ENCODE results near the gene MCC.

MCC gene

DNA sequence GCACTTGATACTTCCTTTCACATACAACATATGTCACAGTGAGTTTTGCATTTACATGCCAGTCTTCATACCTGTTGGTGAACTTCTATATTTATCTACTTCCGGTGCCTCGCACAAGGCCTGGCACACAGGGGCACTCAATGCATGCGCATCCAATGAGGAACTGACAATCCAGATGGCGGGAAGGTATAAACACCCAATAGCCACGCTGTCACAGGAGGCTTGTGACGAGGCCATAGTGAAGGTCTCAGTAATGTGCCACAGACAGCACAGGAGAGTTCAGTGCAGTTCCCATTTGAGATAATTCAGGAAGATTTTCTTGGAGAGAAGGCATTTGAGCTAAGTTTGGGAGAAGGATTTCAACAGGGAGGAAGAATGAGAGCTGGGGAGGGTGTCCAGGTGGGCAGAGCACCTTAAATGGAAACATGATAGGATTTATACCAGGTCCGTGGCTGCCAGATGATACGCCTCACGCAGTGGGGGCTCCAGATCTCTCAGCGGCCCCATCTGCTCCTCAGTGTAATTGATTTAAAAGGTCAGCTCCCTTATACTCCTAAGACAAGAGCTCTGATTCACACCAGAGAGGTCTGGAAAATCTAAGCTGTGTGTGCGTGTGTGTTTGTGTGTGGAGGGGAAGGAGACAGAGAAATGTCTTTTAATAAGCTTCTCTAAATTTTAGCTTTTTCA is 305.5 kb downstream of the MCC start:
- TF ChIP-seq GATA2 (IDR thresholded peaks at IDR 0.05; ENCODE audit: low read depth, low read length): no peak
- TF ChIP-seq GATA3 (IDR thresholded peaks at IDR 0.05; ENCODE audit: low read depth, low read length): no peak

DNA sequence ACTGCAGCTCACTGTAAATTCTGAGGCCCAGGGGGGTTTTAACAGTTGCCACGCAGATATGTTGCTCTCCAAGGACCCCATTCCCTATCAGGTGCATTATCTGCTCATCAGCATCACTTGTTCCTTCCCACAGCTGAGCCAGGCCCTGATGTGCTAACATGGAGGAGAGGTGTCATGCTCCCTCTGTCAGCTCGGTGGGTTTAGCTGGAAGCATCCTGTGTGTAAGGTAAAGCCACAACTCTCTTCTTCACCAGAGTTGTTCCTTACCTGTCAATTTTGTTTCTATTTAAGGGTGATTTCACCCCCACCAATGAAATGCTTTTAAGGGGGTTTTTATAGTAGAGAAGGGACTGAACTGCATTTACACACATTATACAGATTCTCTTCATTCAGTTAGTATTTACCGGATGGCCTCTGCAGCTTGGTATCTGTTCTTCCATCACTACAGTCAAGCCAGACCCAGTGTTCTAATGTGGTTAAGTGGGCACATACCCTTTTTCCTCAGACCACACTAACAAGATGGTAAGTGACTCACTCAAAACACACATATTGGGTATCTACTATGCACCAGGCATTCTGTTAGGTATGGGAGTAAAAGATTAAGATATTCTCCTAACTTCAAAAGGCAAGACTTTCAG is 306.3 kb downstream of the MCC start:
- peak; percentile 84 for TF ChIP-seq GATA2 (IDR thresholded peaks at IDR 0.05; ENCODE audit: low read depth, low read length)
- TF ChIP-seq GATA3 (IDR thresholded peaks at IDR 0.05; ENCODE audit: low read depth, low read length): peak; percentile 78

DNA sequence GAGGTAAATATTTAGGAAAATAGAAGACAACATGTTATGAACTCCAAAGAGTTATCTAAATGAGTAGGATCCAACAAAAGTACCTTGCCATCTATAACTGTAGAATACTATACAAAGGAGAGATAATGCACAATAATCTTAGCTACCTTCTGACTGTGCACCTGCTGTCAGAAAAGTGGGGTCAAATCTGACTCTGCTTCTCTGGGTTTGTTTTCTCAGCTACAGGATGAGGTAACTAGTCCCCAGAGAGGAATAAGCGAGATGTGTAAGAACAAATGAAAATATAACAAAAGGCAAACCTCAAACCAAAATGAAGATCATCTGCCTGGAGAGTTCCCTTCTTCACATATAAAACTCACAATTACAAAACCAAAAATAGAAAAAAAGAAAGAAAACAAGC is 306.8 kb downstream of the MCC start:
- TF ChIP-seq GATA2 (IDR thresholded peaks at IDR 0.05; ENCODE audit: low read depth, low read length): no peak
- no peak for TF ChIP-seq GATA3 (IDR thresholded peaks at IDR 0.05; ENCODE audit: low read depth, low read length)

DNA sequence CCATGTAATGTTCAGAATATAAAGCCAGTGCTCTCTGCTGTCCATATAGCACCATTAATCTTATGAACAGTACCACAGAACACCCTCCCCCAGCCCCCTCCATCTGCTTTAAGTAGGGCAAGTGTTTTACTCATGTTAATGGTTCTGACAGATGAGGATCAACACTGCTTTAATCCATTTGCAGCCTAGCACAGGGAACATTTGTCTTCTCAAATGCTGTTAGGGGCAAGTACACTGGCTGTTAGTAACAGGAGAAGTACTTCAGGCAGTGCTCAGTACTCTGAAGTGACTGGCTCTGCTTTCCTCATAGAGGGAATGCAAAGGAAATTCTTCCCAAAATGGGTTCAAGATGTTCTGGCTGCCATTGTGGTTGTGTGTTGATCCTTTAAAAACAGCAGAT is 309.1 kb downstream of the MCC start:
- TF ChIP-seq GATA3 (IDR thresholded peaks at IDR 0.05; ENCODE audit: low read depth, low read length) (no peak), GATA2 (IDR thresholded peaks at IDR 0.05; ENCODE audit: low read depth, low read length) (no peak; the same call in 1 of the 2 replicates)

DNA sequence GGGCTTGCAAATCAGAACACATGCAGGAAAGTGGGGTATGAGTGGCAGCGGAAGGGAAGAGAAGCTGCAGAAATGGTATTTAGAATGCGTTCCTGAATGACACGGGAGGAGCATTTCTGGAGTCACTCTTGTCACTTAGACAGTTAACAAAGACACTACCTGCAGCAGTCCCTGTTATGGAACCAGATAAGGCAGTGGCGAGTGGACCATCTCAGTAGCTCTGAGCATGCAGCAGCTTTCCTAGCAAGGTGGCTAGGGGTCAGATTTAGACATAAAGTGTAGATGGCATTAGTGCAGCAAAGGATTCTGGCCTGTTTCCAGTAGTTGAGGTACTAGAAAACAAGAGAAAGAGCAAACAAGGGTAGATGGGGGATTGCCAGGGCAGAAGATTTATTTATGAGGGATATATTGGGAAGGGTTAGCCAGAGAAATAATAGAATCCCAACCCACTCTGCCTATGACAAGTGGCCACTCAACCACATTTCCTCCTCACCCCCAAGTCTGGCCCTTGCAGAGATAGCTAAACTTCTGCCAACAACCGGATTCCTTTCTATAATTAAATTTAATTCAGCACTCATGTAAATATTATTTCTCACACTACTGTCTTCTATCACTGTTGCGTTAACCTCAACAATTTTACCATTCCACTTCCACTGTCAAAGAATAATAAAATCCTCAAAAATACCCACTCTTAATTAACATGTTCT is 310.0 kb downstream of the MCC start:
- TF ChIP-seq GATA2 (IDR thresholded peaks at IDR 0.05; ENCODE audit: low read depth, low read length): no peak
- no peak for TF ChIP-seq GATA3 (IDR thresholded peaks at IDR 0.05; ENCODE audit: low read depth, low read length)

DNA sequence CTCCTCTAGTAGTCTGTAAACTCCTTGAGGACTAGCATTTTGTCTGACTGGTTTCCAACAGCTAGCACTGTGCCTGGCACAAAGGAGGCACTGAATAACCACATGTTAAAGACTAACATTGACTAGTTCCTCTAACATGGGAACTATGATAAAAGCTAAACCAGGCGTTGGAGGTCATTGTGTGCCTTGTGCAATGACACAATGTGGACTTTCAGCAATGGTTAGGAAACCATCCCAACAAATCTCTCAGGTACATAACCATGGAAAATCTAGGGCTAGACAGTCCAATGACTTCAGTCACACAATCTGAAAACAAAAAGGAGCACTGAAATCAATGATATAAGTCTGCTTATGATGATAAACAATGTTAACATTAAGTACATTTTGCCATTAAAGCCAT is 311.0 kb downstream of the MCC start:
- no peak for TF ChIP-seq GATA3 (IDR thresholded peaks at IDR 0.05; ENCODE audit: low read depth, low read length)
- TF ChIP-seq GATA2 (IDR thresholded peaks at IDR 0.05; ENCODE audit: low read depth, low read length): no peak

DNA sequence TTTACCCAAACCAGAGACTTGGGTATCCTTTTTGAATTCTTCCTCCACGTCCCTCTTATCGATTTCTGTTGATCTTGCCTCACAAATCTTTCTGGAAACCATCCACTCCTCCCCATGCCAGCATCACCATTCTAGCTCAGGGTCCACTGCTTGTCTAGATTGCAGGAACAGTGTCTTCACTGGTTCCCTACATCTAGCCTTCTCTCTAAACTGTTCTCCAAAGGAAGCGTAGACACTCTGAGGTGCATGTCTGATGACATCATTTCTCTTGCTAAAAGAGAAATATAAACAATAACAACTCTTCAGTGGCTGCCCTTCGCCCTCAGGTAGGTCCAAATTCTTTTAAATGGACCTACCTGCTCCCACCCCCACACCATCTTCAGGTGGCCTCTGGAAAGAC is 311.5 kb downstream of the MCC start:
- TF ChIP-seq GATA2 (IDR thresholded peaks at IDR 0.05; ENCODE audit: low read depth, low read length) (no peak), GATA3 (IDR thresholded peaks at IDR 0.05; ENCODE audit: low read depth, low read length) (no peak)

DNA sequence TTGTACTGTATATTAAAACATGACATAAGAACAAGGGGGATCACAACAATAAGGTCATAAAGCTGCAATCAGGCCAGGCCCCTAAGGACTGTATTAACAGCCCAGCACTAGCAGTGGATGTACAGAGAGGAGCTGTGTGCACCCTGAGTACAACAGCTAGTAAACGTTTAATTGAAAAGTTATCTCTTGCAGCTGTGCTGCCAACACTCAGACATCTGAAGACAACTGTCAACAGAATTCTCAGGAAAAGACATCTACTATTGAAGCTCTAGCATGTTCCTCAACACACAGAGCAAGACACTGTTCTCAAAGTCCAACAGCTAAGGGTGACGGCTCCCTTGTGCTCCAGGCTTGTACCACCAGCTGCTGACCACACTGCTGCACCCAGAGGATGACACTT is 312.1 kb downstream of the MCC start:
- no peak for TF ChIP-seq GATA3 (IDR thresholded peaks at IDR 0.05; ENCODE audit: low read depth, low read length)
- TF ChIP-seq GATA2 (IDR thresholded peaks at IDR 0.05; ENCODE audit: low read depth, low read length): no peak

DNA sequence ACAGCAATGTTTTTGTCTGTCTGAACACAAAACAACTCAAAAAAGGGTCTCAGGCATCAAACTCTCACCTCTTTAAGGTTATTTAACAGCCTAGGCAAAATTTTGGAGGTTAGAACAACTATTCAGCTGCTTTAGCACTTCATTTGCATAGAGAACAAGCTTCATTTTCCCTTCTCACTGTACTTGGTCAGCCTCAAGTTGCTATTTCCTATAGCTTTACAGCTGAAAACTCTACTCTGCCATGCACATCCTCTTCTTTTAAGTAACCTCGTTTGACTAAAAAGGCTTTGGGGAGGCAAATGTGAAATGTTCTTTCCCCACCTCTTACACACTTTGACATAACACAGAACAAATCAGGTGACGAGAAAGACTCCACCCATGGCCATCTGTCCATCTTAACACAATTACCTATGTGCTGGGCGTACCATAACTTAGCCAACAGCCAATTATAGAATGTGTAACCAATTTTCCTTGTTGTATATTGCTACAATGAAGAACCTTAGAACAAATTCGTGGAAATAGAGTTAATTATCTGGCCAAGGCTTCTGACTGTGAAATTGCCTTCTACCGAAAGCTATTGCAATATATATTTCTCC is 315.9 kb downstream of the MCC start:
- TF ChIP-seq GATA3 (IDR thresholded peaks at IDR 0.05; ENCODE audit: low read depth, low read length) (no peak), GATA2 (IDR thresholded peaks at IDR 0.05; ENCODE audit: low read depth, low read length) (no peak)

DNA sequence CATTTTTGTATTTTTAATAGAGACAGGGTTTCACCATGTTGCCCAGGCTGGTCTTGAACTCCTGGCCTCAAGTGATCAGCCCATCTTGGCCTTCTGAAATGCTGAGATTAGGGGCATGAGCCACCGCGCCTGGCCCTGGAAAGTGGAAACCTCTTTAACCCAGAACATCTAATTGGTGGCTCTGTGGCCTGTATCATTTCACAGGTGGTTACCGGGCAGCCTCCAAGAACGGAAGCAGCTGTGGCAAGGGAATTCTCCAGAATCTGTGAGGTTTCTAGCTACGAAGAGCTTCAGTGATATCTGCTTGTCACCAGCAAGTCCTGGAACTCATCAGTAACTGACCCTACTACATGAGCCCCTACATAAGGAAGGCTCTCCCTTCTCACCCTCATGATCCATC is 316.7 kb downstream of the MCC start:
- TF ChIP-seq GATA2 (IDR thresholded peaks at IDR 0.05; ENCODE audit: low read depth, low read length) (no peak), GATA3 (IDR thresholded peaks at IDR 0.05; ENCODE audit: low read depth, low read length) (no peak)

DNA sequence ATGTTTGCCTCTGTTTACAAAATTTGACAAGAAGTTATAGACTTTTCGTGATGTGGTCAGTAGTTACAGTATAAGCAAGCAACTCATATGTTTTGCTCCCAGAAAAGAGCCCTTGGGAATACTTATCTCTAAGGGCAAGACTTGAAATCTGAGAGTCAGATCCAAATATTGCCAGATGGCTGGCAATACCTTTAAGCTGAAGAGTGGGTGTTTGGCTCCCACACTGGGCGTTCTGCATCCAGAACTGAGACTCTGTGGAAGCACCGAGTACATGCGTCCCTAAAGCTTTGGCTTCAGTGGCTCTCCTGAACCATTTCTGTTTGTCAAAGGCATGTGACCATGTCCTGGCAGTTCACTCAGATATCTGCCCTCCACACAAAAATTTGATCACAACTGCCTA is 317.5 kb downstream of the MCC start:
- no peak for TF ChIP-seq GATA2 (IDR thresholded peaks at IDR 0.05; ENCODE audit: low read depth, low read length)
- TF ChIP-seq GATA3 (IDR thresholded peaks at IDR 0.05; ENCODE audit: low read depth, low read length): no peak

DNA sequence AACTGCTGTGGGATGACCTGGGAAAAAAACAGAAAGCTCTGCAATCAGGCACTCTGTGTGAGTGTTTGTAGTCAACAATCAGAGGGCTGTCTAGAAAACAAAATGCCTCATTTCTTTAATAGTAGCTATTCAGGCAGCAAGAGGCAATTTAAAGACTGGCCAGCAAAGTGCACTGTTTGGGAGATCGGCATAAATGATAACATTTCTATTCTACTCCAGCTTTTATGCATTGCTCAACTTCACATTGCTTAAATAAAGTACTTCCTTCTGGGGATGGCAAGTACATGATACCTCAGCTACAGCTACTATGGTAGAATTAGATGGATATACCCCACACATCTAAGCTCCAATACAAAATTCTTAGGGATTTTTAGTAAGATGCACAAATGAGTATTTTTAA is 318.5 kb downstream of the MCC start:
- TF ChIP-seq GATA3 (IDR thresholded peaks at IDR 0.05; ENCODE audit: low read depth, low read length) (peak; percentile 45; the same call in 1 of the 2 replicates), GATA2 (IDR thresholded peaks at IDR 0.05; ENCODE audit: low read depth, low read length) (peak; percentile 53; the same call in 1 of the 2 replicates)

DNA sequence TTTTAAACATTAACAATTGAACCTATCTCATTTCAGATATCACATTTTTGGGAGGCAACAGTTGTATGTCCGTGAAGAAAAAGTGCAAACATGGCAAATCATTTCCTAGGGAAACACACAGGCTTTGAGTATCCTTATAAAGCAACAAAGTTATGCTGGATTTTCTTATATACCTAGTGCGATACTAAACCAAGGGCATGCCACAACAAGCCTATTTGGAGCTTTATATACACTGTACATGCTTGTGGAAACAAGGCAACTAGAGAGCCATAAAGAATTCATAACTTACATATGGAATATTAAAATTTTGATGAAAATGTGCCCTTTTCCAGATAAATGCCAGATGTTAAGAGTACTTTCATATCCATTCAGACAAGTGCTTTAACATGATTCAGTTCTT is 320.3 kb downstream of the MCC start:
- TF ChIP-seq GATA3 (IDR thresholded peaks at IDR 0.05; ENCODE audit: low read depth, low read length) (no peak), GATA2 (IDR thresholded peaks at IDR 0.05; ENCODE audit: low read depth, low read length) (no peak)

DNA sequence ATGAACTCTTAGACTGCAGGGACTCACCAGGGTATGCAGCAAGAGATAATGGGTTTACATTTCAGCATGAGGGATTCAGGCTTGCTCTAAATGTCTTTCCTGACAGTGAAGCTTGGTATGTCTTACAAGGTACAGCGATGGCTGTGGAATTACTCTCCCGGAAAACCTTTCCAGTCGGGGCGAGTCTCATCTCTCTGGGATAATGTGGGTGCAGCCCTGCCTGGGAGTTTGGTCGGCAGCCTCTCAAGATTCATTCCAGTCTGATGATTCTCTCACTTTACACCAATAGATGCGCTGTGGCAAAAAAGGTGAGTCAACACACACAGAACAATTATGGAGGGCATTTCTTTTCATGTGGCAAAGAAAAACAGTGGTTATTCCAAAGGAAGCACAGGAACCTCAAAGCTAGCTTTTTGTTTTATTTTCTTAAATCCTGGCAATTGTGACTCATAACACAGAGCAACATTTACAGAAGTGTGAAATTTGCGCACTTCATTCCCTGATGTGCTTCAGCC is 321.3 kb downstream of the MCC start:
- TF ChIP-seq GATA2 (IDR thresholded peaks at IDR 0.05; ENCODE audit: low read depth, low read length) (no peak), GATA3 (IDR thresholded peaks at IDR 0.05; ENCODE audit: low read depth, low read length) (no peak)
